CD4-positive, alpha-beta T cell (primary cell): ENCODE results near the gene RAB11FIP3. TPM values are rescaled to one million over a fixed set of nuclear protein-coding genes. Genes with fewer than 3 reads are reported as not detected.

Experiments used
- ATAC-seq: fragments of 200-7000 bp; cut with Tn5 transposase; one replicate; pipeline ENCODE4 v1.10.0; 2022; ENCODE audit warnings: mild to moderate bottlenecking; ENCODE audit not compliant: poor library complexity
- CTCF ChIA-PET: fragments of 350-600 bp; sonication (Branson Sonifier 250); formaldehyde crosslinking; loops from one replicate; lab custom pipeline; 2021; ENCODE audit warnings: antibody characterized with exemption, inconsistent platforms; lab: Charles Lee
- POLR2A ChIA-PET: fragments of 350-600 bp; sonication (Branson Sonifier 250); formaldehyde crosslinking; loops from one replicate; lab custom pipeline; 2021; ENCODE audit warnings: antibody characterized with exemption, inconsistent platforms; lab: Charles Lee
- DNase-seq, 14 experiments: peaks; one replicate each; pipeline ENCODE4 v3.0.0-alpha.2; 2013 to 2020; ENCODE audit warnings: mixed read lengths in 2 of 14
- H3K27ac ChIP-seq, 2 donors: one replicate each; pipeline versions ENCODE4 v1.5.1 to v1.7.0; 2013; ENCODE audit warnings: low read length in 2 of 2, low read depth in 1 of 2, mild to moderate bottlenecking in 1 of 2
- H3K27me3 ChIP-seq, 2 experiments: 1 replicate in 1 of 2; 2 replicates in 1 of 2; pipeline versions ENCODE4 v1.6.1 to v1.7.0; 2013; ENCODE audit warnings: low read length in 2 of 2, control low read depth in 1 of 2, mild to moderate bottlenecking in 1 of 2, moderate library complexity in 1 of 2; ENCODE audit not compliant: insufficient read depth in 2 of 2, control insufficient read depth in 1 of 2
- H3K36me3 ChIP-seq: one replicate; pipeline ENCODE4 v1.6.1; 2013; ENCODE audit warnings: low read length, control low read depth; ENCODE audit not compliant: insufficient read depth
- H3K4me1 ChIP-seq: one replicate; pipeline ENCODE4 v1.6.1; 2013; ENCODE audit warnings: low read length, control low read depth; ENCODE audit not compliant: insufficient read depth
- H3K4me3 ChIP-seq: one replicate; pipeline ENCODE4 v1.5.1; 2013; ENCODE audit warnings: mild to moderate bottlenecking, low read length, moderate library complexity
- H3K9me3 ChIP-seq, 2 experiments: 1 replicate in 1 of 2; 2 replicates in 1 of 2; pipeline versions ENCODE4 v1.6.1 to v1.7.0; 2013; ENCODE audit warnings: low read length in 2 of 2, mild to moderate bottlenecking in 2 of 2, control low read depth in 1 of 2, moderate library complexity in 1 of 2; ENCODE audit not compliant: control insufficient read depth in 1 of 2, insufficient read depth in 1 of 2
- H3K27ac Mint-ChIP-seq: one replicate; pipeline ENCODE4 v1.8.0; 2020; ENCODE audit warnings: mixed read lengths
- H3K27me3 Mint-ChIP-seq: one replicate; pipeline ENCODE4 v1.8.0; 2021; ENCODE audit warnings: mixed read lengths
- H3K36me3 Mint-ChIP-seq: one replicate; pipeline ENCODE4 v1.8.0; 2021; ENCODE audit warnings: low read depth, mixed read lengths
- H3K4me1 Mint-ChIP-seq: one replicate; pipeline ENCODE4 v1.8.0; 2021; ENCODE audit warnings: low read depth, mixed read lengths
- H3K4me3 Mint-ChIP-seq: one replicate; pipeline ENCODE4 v1.8.0; 2020; ENCODE audit warnings: mild to moderate bottlenecking, mixed read lengths
- H3K9me3 Mint-ChIP-seq: one replicate; pipeline ENCODE4 v1.8.0; 2020; ENCODE audit warnings: mixed read lengths
- CTCF ChIP-seq: fragments of 200-600 bp; IDR thresholded peaks from one replicate; pipeline ENCODE4 v1.8.0; 2022; ENCODE audit warnings: antibody characterized with exemption, mild to moderate bottlenecking
- intact Hi-C, 2 experiments: fragments of 100-400 bp; cut with DNase I in 1 of 2; cut with micrococcal nuclease in 1 of 2; formaldehyde crosslinking; loops; one replicate each; pipeline versions ENCODE4 v1.15.1 to v1.9.0; 2023 to 2025; cut with DNase I, micrococcal nuclease
- total RNA-seq, 174 experiments: library from RNA in 2 of 174; stranded (reverse) in 2 of 174; gene quantifications; one replicate each; pipeline ENCODE4 v1.2.3 and lab custom pipeline; 2021 to 2026

The RAB11FIP3 gene
- total RNA-seq, 2 experiments from 2014 or later: 28.4 to 29.0 TPM

GRCh38 chr16:566475-567372, 141.3 kb downstream of the RAB11FIP3 start, which contains the start of gene NHLRC4:
Gene NHLRC4, plus strand, starts transcription at chr16:567005. Its CDS starts 1,043 bp downstream, at chr16:568048.
- H3K27me3 ChIP-seq: no peaks in the 10 kb centered on the region
- no peak for TF ChIP-seq CTCF
- H3K4me3 ChIP-seq: peak within 1 kb of the TSS; percentile 56
- intact Hi-C loops: no loop called here
- peaks cover 4% of the 10 kb centered on the region for H3K36me3 Mint-ChIP-seq
- POLR2A ChIA-PET: interaction anchor here (0.9 to 1.3 kb wide), 4 partner anchors 22 to 129 kb away, joined by 3 to 4 read pairs (median 3); partner anchors contain the start of genes CAPN15 and METTL26
- H3K4me1 Mint-ChIP-seq: peaks cover 33% of the 10 kb centered on the region
- H3K9me3 ChIP-seq: peaks cover 0 to 2% of the 10 kb centered on the region in 2 experiments
- ATAC-seq: peak; percentile 43
- CTCF ChIA-PET: no interaction called here
- peak within 1 kb of the TSS; percentile 84 for H3K27ac Mint-ChIP-seq
- H3K27ac ChIP-seq: peak within 1 kb of the TSS; percentile 26 to 72
- H3K27me3 Mint-ChIP-seq: no peaks in the 10 kb centered on the region
- peak within 1 kb of the TSS; percentile 84 for H3K4me3 Mint-ChIP-seq
- no peaks in the 10 kb centered on the region for H3K9me3 Mint-ChIP-seq
- peak in 13 of 14 experiments; percentile 27 to 75 (median 54) for DNase-seq
- H3K4me1 ChIP-seq: peaks cover 55% of the 10 kb centered on the region
- no peaks in the 10 kb centered on the region for H3K36me3 ChIP-seq

GRCh38 chr16:567373-568256, 142.2 kb downstream of the RAB11FIP3 start:
- no peaks in the 10 kb centered on the region for H3K36me3 ChIP-seq
- DNase-seq: no peak
- H3K9me3 ChIP-seq: no peaks in the 10 kb centered on the region
- CTCF ChIA-PET: no interaction called here
- no peaks in the 10 kb centered on the region for H3K27me3 ChIP-seq
- no peak for ATAC-seq
- peaks cover 55% of the 10 kb centered on the region for H3K4me1 ChIP-seq
- intact Hi-C loops: no loop called here
- peak overlapping the region; percentile 84 for H3K27ac Mint-ChIP-seq
- H3K4me3 ChIP-seq: peak overlapping the region; percentile 56
- TF ChIP-seq CTCF: no peak
- no peaks in the 10 kb centered on the region for H3K9me3 Mint-ChIP-seq
- peaks cover 4% of the 10 kb centered on the region for H3K36me3 Mint-ChIP-seq
- peak overlapping the region; percentile 26 to 72 for H3K27ac ChIP-seq
- POLR2A ChIA-PET: interaction anchor here (0.9 to 1.3 kb wide), 5 partner anchors 21 to 128 kb away, joined by 3 to 4 read pairs (median 3); partner anchors contain the start of genes CAPN15 and METTL26
- H3K4me3 Mint-ChIP-seq: peak overlapping the region; percentile 84
- no peaks in the 10 kb centered on the region for H3K27me3 Mint-ChIP-seq
- H3K4me1 Mint-ChIP-seq: peaks cover 33% of the 10 kb centered on the region
